GM12891 (cell line): ENCODE measurements around the gene GPC5.

ENCODE experiments used
- POLR2A ChIP-seq: IDR thresholded peaks from 2 replicates; pipeline ENCODE4 v1.6.1; 2011; ENCODE audit warnings: low read depth, low read length, control low read depth
- POLR2AphosphoS5 ChIP-seq: IDR thresholded peaks from 2 replicates; pipeline ENCODE4 v1.6.1; 2011; ENCODE audit warnings: low read depth, low read length, control low read depth
- TAF1 ChIP-seq: IDR thresholded peaks from 2 replicates; pipeline ENCODE4 v1.6.1; 2011; ENCODE audit warnings: low read depth, low read length, control low read depth

GRCh38 chr13:91960947-91961346, 562.5 kb downstream of the GPC5 start:
- no peak for TF ChIP-seq POLR2A
- no peak for TF ChIP-seq POLR2AphosphoS5
- TF ChIP-seq TAF1, result no peak
